ENCODE data around the gene PIEZO1. TPM values are rescaled to one million over a fixed set of nuclear protein-coding genes. Genes with fewer than 3 reads are reported as not detected.

Gene PIEZO1
- total RNA-seq, 1 donor from 2014 or later = 164 TPM

DNA sequence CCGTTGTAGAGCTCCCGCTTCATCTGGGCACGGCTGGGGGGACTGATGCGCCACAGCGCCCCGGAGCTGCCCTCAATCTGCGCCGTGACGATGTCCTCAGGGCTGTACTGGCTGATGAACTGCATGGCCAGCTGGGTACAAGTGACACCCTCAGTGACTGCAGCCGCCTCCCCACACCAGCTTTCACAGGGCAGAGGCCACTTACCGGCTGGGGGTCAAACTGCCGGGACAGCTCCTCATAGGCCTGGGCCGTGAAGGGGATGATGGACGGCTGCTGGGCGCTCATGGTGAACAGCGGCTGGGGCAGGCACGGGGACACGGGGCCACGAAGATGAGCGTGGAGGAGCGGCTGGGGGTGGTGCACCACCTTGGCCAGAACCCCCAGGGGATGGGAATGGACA lies 68.4 kb downstream of the PIEZO1 start:
- no peak for DNase-seq
- no peak for ATAC-seq
- intact Hi-C loops (cut with DNase I) = no loop called here
- Histone ChIP-seq H3K27ac (no peak overlapping the region), H3K9me3 (no peaks in the 10 kb centered on the region), H3K4me3 (no peak overlapping the region), H3K4me1 (no peaks in the 10 kb centered on the region), H3K36me3 (peaks cover 84% of the 10 kb centered on the region), H3K27me3 (ENCODE audit: low read depth) (no peaks in the 10 kb centered on the region)
- TF ChIP-seq CTCF (IDR thresholded peaks at IDR 0.05) = no peak

- no peaks in the 10 kb centered on the region for H3K4me1 ChIP-seq
- no peak for ATAC-seq
- H3K36me3 ChIP-seq = peaks cover 80% of the 10 kb centered on the region
- H3K4me3 ChIP-seq = no peak overlapping the region
- DNase-seq = no peak
- intact Hi-C loops (cut with DNase I) = no loop called here
- no peaks in the 10 kb centered on the region for H3K27me3 ChIP-seq (ENCODE audit: low read depth)
- no peaks in the 10 kb centered on the region for H3K9me3 ChIP-seq
- TF ChIP-seq CTCF (IDR thresholded peaks at IDR 0.05) = no peak
- no peak overlapping the region for H3K27ac ChIP-seq
Observed at GRCh38 chr16:88716201-88716600, 68.8 kb downstream of the PIEZO1 start.

DNA sequence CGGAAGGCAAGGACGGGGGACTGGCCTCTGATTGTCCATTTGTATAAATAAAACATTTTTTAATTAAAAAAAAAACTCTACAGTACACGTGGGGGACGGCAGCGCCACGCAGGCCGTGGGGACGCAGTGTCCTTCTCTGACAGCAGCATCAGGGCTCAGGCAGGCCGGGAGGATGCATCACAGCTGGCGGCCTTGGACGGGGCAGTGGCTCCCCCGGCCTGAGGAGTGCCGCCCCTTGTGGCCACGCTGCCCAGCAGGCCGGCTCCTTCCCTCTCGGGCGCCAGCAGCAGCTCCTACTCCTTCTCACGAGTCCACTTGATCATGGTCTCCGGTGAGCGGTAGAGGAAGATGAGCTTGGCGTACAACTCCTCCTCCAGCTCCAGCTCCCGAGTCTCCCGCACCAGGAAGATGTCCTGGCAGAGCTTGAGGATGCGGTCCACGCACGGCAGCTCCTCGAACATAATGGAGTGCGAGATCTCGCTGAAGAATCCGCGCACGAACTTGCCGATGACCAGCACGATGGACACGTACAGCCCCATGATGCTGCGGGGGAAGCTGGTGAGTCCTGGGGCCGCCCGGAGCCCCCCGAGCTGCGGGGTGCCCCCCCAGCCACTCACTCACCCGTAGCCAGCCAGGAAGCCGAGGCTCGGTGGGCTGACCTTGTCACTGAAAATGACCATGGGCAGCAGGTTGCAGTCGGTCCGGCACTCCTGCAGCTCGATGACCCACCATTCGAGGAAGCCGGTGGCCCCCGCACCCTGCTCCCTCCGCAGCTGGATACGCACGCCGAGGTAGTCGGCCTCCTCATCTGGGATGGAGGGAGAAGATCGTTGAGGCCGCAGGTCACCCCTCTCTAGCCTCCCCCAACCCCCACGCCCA lies 69.5 kb downstream of the PIEZO1 start:
- H3K4me3 ChIP-seq = no peak overlapping the region
- H3K9me3 ChIP-seq = no peaks in the 10 kb centered on the region
- intact Hi-C loops (cut with DNase I) = no loop called here
- ATAC-seq (no peak), DNase-seq (no peak)
- no peak overlapping the region for H3K27ac ChIP-seq
- no peak for TF ChIP-seq CTCF (IDR thresholded peaks at IDR 0.05)
- no peaks in the 10 kb centered on the region for H3K27me3 ChIP-seq (ENCODE audit: low read depth)
- H3K4me1 ChIP-seq = no peaks in the 10 kb centered on the region
- peaks cover 74% of the 10 kb centered on the region for H3K36me3 ChIP-seq

GRCh38 chr16:88714420-88715302 lies 70.4 kb downstream of the PIEZO1 start:
- DNase-seq = no peak
- intact Hi-C loops (cut with DNase I) = no loop called here
- no peaks in the 10 kb centered on the region for H3K9me3 ChIP-seq
- H3K27me3 ChIP-seq (ENCODE audit: low read depth) = no peaks in the 10 kb centered on the region
- no peak overlapping the region for H3K4me3 ChIP-seq
- no peaks in the 10 kb centered on the region for H3K4me1 ChIP-seq
- ATAC-seq = peak; percentile 7 to 11
- H3K27ac ChIP-seq = no peak overlapping the region
- no peak for TF ChIP-seq CTCF (IDR thresholded peaks at IDR 0.05)
- peaks cover 65% of the 10 kb centered on the region for H3K36me3 ChIP-seq

DNA sequence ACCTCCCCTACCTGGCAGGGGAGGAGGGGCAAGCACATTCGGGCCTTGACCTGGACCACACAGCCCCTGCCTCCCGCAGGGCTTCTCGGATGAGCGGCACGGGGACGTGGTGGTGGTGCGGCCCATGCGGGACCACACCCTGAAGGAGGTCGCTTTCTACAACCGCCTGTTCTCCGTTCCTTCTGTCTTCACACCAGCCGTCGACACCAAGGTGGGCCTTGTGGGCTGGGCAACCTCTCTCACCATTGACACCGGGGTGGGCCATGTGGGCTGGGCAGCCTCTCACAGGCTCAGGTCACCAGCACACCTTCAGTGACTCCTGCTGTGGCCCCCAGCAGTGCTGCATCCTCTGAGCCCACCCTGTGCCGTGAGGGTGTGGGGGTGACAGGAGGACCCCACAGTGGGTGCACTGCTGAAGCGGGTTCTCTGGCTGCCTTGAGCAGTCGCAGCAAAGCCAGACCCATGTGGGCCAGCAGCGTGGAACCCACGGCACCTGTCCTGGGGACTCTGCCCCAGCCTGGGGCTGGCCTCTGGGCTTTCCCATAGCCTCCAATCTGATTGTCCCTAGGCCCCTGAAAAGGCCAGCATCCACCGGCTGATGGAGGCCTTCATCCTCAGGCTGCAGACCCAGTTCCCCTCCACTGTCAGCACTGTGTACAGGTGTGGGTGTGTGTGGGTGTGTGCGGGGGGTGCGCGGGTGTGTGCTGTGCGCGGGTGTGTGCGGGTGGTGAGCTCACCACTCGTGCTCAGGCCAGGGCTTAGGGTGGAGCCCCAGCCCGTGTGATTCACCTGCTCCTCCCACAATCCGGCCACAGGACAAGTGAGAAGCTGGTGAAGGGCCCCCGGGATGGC lies 71.2 kb downstream of the PIEZO1 start:
- Histone ChIP-seq H3K4me3 (no peak overlapping the region), H3K36me3 (peaks cover 56% of the 10 kb centered on the region), H3K27me3 (ENCODE audit: low read depth) (no peaks in the 10 kb centered on the region), H3K4me1 (no peaks in the 10 kb centered on the region), H3K9me3 (no peaks in the 10 kb centered on the region), H3K27ac (no peak overlapping the region)
- intact Hi-C loops (cut with DNase I) = no loop called here
- TF ChIP-seq CTCF (IDR thresholded peaks at IDR 0.05) = no peak
- ATAC-seq = peak; percentile 7 to 8
- no peak for DNase-seq

Data from lower lobe of right lung (tissue), 2 donors.